GM19025 (cell line): Measurements from ENCODE around the gene DICER1.

Experiments
- ATAC-seq: cut with Tn5 transposase; IDR thresholded peaks from one replicate; pipeline ENCODE4 v1.9.1; 2021; ENCODE audit warnings: mild to moderate bottlenecking, low read depth, moderate library complexity; ENCODE audit not compliant: unreplicated experiment

The DICER1 gene

GRCh38 chr14:95043732-95044462, 113.4 kb downstream of the DICER1 start:
- no peak for ATAC-seq

- no peak for ATAC-seq
Measured at GRCh38 chr14:95043314-95043713, 114.0 kb downstream of the DICER1 start.

- ATAC-seq: no peak
Measured at GRCh38 chr14:95041477-95042020, 115.8 kb downstream of the DICER1 start.

- ATAC-seq: no peak
Measured at GRCh38 chr14:95040708-95041476, 116.4 kb downstream of the DICER1 start.

GRCh38 chr14:95039993-95040348, 117.4 kb downstream of the DICER1 start:
- no peak for ATAC-seq

GRCh38 chr14:95039259-95039992, 117.9 kb downstream of the DICER1 start:
- ATAC-seq: no peak

GRCh38 chr14:95038521-95039250, 118.6 kb downstream of the DICER1 start:
- no peak for ATAC-seq

- no peak for ATAC-seq
Measured at GRCh38 chr14:95037273-95037672, 120.1 kb downstream of the DICER1 start.
